Measurements from ENCODE around the gene CT45A3.

DNA sequence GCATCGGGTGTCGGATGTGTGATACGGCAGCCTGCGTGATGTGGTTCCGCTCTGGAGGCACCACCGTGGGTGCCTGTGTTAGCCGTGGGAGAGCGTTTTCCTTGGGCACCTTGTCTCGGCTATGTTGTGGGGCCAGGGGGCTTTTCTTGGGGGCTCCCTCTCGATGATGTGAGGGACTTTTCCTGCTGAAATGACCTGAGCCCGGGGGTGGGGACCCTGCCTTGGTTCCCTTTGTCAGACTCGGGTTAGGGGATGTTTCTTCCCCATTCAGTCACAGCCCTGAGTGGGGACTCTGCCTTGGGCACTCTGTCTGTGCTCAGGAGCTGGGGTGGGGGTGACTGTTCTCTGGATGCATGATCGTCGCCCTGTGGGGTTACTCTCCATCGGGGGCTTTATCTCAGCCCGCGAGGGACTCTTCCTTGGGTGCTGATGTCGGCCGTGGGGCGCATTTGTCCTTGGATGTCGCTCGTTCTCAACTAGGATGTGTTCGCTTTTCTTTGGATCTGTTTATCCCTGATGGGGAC, 26.7 kb downstream of the CT45A3 start:
- TF ChIP-seq POLR2AphosphoS5 (IDR thresholded peaks at IDR 0.05; ENCODE audit: low read depth, low read length) (no peak), POLR2A (IDR thresholded peaks at IDR 0.05; ENCODE audit: low read depth, low read length) (no peak)

All from GM12892 (cell line).